HG03095 (cell line): Measurements from ENCODE around the gene TBXAS1.
A peak's percentile ranks its signal among the peaks of the same experiment; 100 is the strongest.

Experiments
- ATAC-seq: cut with Tn5 transposase; IDR thresholded peaks from one replicate; pipeline ENCODE4 v1.9.1; 2021; ENCODE audit warnings: moderate library complexity; ENCODE audit not compliant: unreplicated experiment

TBXAS1 gene

DNA sequence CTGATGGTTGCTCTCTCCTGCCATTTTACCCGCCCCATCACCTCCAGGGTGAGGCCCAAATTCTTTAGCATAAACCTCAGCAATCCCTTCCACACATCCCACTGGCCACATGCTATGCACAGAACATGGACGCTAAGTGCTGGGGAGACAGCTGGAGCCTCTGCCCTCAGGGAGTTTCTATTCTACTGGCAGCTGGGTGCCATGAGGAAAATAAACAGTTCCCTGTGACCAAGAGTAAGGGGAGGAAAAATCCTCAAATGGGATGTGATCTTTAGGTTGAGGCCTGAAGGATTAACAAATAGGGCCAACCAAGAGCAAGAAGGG, 232.5 kb downstream of the TBXAS1 start:
- ATAC-seq: no peak

DNA sequence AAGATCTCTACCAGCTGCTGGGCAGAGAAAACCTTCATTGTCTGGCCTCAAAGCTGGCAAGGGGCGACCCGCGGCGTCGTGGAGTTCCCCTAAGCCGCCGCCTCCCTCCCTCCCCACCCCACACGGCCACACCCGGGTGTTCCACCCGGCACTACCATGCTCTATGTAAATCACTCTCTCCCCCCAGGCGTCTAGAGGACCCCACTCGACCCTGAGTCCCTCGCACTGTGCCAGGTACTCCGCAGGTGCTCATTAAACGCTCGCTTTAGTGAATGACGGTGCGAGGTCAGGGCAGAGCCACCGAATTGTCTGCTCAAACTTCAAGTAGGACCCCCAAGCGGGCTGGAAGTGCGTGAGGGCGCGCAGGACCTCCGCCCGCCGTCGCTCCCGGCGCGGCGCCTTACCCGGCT, 233.1 kb downstream of the TBXAS1 start:
- peak; percentile 3 for ATAC-seq

DNA sequence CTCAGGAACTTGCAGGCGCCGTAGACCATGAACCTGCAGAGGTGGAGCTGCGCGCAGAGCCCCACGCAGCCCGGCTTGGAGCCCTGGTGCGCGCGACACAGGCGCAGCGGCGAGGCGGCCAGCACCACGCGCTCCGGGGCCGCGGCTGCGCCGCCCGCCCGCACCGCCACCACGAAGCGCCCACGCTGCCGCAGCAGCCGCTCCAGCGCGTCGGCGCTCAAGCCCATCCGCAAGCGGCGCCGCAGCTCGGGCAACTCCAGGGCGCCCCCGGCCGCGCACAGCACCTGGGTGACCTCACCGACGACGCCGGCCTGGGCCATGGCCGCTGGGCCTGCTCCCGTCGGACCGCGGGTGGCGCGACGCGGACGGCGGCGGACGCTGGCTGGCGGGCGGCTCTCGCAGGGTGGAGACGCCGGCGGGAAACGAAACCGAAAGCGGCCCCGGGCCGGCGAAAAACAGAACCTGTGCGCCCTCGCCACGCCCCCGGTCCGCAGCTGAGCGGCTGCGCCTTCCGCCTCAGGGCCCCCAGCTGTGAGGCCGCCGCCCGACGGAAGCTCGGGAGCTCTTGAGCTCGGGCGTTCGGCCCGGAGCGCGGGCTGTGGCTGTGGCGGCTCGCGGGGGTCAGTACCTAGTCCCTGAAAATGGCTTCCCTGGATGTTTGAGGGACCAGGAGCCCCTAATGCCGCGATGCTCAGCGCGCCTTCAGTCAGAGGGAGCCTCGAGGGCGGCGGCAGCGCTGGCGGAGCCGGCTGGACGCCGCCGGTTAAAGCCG, 233.7 kb downstream of the TBXAS1 start, which contains the start of gene PARP12:
TSS of gene PARP12 (minus strand) at position 424 of the 772 bp plus-strand sequence. CDS start at position 320, 104 bp downstream.
- peak; percentile 85 for ATAC-seq

DNA sequence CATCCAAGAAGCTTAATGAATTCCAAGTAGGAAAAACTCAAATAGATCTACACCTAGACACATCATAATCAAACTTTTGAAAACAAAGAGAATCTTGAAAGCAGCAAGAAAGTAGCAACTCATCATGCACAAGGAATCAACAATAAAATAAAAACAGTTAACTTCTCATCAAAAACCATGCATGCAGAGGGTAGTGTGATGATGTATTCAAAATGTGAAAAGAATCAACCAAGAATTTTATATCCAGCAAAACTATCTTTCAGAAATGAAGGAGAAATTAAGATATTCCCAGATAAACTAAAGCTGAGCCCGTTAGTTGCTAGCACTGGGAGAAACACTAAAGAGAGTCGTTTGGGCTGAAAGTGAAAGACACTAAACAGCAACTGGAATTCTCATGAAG, 238.0 kb downstream of the TBXAS1 start:
- no peak for ATAC-seq

DNA sequence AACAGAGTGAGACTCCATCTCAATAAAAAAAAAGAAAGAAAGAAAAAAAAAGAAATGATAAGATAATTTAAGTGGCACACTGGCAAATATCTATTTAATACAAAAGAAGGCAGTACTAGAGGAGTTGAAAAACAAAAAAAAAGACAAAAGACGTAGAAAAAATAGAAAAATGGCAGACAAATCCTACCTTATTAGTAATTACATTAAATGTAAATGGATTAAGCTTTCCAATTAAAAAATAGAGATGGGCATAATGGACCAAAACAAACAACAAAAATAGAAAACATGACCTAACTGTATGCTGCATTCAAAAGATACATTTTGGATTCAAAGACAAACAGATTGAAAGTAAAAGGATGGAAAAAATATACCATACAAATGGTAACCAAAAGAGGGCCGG, 239.0 kb downstream of the TBXAS1 start:
- ATAC-seq: no peak

DNA sequence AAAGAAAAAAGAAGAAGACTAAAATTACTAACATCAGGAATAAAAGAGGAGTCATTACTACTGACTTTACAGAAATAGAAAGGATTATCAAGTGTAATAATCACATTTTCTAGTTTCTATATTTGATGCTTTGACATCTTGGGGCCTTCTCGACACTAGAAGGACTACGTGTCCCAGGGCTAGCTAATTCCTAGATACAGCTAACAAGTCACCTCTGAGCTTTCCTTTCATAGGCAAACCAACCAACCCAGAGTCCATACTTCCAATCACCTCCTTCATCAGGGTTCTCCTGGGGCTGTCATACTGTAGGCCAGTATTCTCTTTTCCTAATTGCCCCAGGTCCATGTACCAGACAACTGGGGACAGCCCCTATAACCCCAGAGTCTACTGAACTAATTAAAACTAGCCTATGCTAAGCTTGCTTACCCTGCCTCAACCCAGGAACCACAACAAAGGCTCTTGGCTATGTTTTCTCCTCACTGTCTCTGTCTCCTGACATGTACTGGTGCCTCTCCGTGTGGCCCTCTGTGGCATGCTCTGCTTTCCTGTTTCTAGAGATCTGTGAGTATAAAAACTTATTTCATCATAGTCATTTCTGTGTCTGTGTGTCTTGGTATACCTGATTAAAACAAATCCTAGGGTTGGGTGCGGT, 240.4 kb downstream of the TBXAS1 start:
- ATAC-seq: no peak
